ENCODE data around the gene FBXO42. TPM values are rescaled to one million over a fixed set of nuclear protein-coding genes. Genes with fewer than 3 reads are reported as not detected.

FBXO42 gene
- total RNA-seq, 1 donor from 2014 or later, result 11.9 TPM

DNA sequence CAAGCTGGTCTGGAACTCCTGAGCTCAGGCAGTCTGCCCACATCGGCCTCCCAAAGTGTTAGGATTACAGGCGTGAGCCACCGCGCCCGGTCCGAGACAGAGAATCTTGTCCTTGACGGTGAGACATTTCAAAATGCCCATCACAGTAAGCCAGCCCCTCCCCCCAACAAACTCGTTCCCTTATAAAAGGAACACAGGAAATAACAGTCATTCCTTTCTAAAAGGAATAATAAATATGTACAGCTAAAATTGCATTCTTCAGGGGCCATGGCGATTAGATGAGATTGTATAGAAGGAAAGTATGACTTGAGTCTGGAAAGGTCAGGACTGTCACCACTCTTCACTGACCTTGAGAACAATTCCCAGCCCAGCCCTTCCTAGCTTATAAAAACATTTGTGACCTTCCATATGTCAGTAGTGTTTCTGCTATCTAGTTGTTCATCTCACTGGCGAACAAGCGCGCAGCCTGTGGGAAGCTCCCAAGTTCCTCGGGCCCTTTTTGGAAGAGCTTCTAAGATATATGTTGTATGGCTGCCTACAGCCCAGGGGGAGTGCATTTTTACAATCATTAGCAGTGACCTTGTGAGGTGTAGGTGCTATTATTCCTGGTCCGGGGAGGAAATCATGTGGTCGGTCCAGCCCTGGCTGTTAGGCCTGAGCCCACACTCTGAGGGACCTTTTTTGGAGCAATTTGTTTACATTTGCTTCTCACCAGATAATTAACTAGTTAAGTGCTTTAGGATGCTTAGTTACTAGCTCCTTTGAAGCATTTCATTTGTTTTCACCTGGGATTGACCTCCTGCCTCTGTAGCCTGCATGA lies 23.5 kb upstream of the FBXO42 start:
- no peak overlapping the region for H3K4me3 ChIP-seq (ENCODE audit: low read depth, low read length)
- peaks cover 1% of the 10 kb centered on the region for H3K36me3 ChIP-seq (ENCODE audit: control insufficient read depth, insufficient read depth, low read length)
- DNase-seq (ENCODE audit: low read depth), result no peak
- TF ChIP-seq, protein P1, sequence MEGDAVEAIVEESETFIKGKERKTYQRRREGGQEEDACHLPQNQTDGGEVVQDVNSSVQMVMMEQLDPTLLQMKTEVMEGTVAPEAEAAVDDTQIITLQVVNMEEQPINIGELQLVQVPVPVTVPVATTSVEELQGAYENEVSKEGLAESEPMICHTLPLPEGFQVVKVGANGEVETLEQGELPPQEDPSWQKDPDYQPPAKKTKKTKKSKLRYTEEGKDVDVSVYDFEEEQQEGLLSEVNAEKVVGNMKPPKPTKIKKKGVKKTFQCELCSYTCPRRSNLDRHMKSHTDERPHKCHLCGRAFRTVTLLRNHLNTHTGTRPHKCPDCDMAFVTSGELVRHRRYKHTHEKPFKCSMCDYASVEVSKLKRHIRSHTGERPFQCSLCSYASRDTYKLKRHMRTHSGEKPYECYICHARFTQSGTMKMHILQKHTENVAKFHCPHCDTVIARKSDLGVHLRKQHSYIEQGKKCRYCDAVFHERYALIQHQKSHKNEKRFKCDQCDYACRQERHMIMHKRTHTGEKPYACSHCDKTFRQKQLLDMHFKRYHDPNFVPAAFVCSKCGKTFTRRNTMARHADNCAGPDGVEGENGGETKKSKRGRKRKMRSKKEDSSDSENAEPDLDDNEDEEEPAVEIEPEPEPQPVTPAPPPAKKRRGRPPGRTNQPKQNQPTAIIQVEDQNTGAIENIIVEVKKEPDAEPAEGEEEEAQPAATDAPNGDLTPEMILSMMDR (IDR thresholded peaks at IDR 0.05; ENCODE audit: insufficient read depth, low read length, poor library complexity, severe bottlenecking), result no peak
- no peaks in the 10 kb centered on the region for H3K27me3 ChIP-seq (ENCODE audit: control insufficient read depth, insufficient read depth, low read length)

DNA sequence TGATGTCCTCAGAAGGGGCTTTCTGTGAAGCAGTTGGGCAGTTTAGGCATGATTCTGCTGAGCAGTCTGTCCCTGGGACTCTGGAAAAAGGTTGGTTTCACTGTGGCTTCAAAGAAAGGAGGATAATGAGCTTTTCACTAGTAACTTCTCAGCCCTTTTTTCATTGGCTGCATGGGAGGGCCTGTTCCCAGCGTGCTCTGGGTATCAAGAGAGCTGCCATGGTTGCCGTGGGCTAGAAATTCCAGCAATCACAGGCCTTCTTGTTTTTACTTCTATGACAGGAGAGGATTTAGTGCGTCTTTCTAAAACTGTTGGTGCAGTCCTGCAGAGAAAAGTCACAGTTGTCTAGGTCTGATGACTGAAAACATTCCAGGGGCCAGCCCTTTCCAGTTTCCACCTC lies 22.0 kb upstream of the FBXO42 start:
- TF ChIP-seq, protein P1 (IDR thresholded peaks at IDR 0.05; ENCODE audit: insufficient read depth, low read length, poor library complexity, severe bottlenecking), result no peak
- DNase-seq (ENCODE audit: low read depth), result no peak
- Histone ChIP-seq H3K36me3 (ENCODE audit: control insufficient read depth, insufficient read depth, low read length) (peaks cover 1% of the 10 kb centered on the region), H3K4me3 (ENCODE audit: low read depth, low read length) (no peak overlapping the region), H3K27me3 (ENCODE audit: control insufficient read depth, insufficient read depth, low read length) (no peaks in the 10 kb centered on the region)

DNA sequence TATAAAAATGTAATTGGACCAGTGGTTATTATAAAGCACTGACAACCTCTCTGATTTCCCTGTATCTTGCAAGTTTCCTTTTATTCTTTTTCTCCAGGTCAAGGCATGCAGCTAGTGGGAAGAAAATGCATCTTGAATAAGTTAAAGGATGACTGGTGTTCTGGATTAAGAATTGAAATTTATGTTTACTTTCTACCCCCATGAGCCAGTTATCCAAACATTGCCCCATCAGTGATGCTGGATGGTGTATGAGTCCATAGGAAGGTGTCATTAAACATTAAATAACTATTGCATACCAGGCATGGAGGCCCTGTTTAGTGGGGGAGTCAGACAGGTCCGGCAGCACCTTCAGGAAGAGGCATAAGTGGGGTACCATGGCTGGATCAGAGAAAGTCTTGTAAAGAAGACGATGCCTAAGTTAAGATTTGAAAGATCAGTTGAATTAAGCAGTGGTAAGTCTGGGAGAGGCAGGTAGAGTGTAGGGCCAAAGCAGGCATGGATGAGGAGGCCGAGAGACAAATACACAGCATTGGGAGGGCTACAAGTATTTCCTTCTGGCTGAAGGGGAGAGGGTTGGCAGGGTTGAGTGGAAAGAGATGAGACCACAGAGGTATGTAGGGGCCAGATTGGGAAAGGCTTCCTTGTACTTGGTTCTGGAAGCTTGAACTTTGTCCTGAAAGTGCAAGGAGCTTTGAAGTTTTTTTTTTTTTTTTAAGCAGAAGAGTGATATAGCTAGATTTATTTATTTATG lies 20.4 kb upstream of the FBXO42 start:
- no peaks in the 10 kb centered on the region for H3K36me3 ChIP-seq (ENCODE audit: control insufficient read depth, insufficient read depth, low read length)
- TF ChIP-seq, protein P1 (IDR thresholded peaks at IDR 0.05; ENCODE audit: insufficient read depth, low read length, poor library complexity, severe bottlenecking), result no peak
- no peak overlapping the region for H3K4me3 ChIP-seq (ENCODE audit: low read depth, low read length)
- DNase-seq (ENCODE audit: low read depth), result no peak
- H3K27me3 ChIP-seq (ENCODE audit: control insufficient read depth, insufficient read depth, low read length), result no peaks in the 10 kb centered on the region

DNA sequence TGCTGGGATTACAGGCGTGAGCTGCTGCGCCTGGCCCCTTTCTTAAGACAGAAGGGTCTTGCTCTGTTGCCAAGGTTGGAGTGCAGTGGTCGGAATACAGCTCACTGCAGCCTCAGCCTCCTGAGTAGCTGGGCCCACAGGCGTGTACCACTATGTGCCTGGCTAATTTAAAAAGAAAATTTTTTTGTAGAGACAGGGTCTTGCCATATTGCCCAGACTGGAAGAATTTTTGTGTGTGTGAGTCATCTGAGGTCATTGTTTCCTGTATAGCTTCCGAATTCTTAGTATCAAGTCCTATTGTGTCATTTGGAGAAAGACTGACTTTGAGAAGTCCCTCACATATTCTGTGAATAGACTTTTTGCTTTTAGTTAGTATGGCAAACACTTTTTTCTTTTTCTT lies 19.4 kb upstream of the FBXO42 start:
- DNase-seq (ENCODE audit: low read depth), result peak; percentile 31
- Histone ChIP-seq H3K36me3 (ENCODE audit: control insufficient read depth, insufficient read depth, low read length) (no peaks in the 10 kb centered on the region), H3K4me3 (ENCODE audit: low read depth, low read length) (no peak overlapping the region), H3K27me3 (ENCODE audit: control insufficient read depth, insufficient read depth, low read length) (no peaks in the 10 kb centered on the region)
- TF ChIP-seq, protein P1 (IDR thresholded peaks at IDR 0.05; ENCODE audit: insufficient read depth, low read length, poor library complexity, severe bottlenecking), result no peak

DNA sequence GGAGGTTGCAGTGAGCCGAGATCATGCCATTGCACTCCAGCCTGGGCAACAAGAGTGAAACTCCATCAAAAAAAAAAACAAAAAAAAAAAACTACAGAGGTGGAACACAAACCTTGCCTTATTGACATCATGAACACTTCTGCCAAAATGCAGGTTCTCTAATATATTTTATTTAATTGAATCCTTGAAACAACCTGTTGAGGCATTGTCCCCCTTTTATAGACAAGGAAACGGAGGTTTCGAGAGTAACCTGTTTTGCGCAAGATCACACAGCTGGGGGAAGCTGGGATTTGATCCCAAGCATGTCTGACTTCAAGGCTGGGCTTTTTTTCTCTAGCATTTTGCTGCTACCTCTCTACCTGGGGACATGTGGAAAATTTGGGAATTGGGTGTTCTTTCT lies 17.5 kb upstream of the FBXO42 start:
- no peaks in the 10 kb centered on the region for H3K27me3 ChIP-seq (ENCODE audit: control insufficient read depth, insufficient read depth, low read length)
- TF ChIP-seq, protein P1 (IDR thresholded peaks at IDR 0.05; ENCODE audit: insufficient read depth, low read length, poor library complexity, severe bottlenecking), result no peak
- no peak overlapping the region for H3K4me3 ChIP-seq (ENCODE audit: low read depth, low read length)
- no peak for DNase-seq (ENCODE audit: low read depth)
- no peaks in the 10 kb centered on the region for H3K36me3 ChIP-seq (ENCODE audit: control insufficient read depth, insufficient read depth, low read length)

Measured in kidney epithelial cell (primary cell).